T-cell (primary cell): ENCODE data around the gene PSD. TPM values are rescaled to one million over a fixed set of nuclear protein-coding genes. Genes with fewer than 3 reads are reported as not detected.

ENCODE experiments used
- ATAC-seq, 4 experiments: fragments of 200-7000 bp in 3 of 4; fragments of 150-1000 bp in 1 of 4; cut with Tn5 transposase; replicated peaks in 1 of 4; 1 replicate in 3 of 4; 2 replicates in 1 of 4; pipeline ENCODE4 v1.10.0; 2021; ENCODE audit warnings: moderate library complexity in 3 of 4, mild to moderate bottlenecking in 2 of 4, moderate number of reproducible peaks in 1 of 4
- CTCF ChIA-PET, 2 donors: fragments of 300-600 bp; sonication (Branson Sonifier 250); formaldehyde crosslinking; loops; one replicate each; lab custom pipeline; 2022; ENCODE audit warnings: antibody characterized with exemption in 2 of 2; lab: Charles Lee
- POLR2A ChIA-PET, 2 donors: fragments of 300-600 bp; sonication (Branson Sonifier 250); formaldehyde crosslinking; loops; one replicate each; lab custom pipeline; 2022; ENCODE audit warnings: antibody characterized with exemption in 2 of 2; lab: Charles Lee
- DNase-seq, 35 experiments: peaks; one replicate each; pipeline versions ENCODE4 v3.0.0 to v3.0.0-alpha.2; 2013 to 2023
- H3K27ac ChIP-seq: one replicate; pipeline ENCODE4 v1.5.1; 2013; ENCODE audit warnings: low read length
- H3K27me3 ChIP-seq, 2 experiments: replicated peaks in 1 of 2; 1 replicate in 1 of 2; 2 replicates in 1 of 2; pipeline versions ENCODE4 v1.6.1 to v1.7.0; 2013; ENCODE audit warnings: low read length in 1 of 2, mixed read lengths in 1 of 2; ENCODE audit not compliant: control insufficient read depth in 2 of 2, insufficient read depth in 2 of 2; ENCODE audit errors: extremely low read depth in 1 of 2
- H3K36me3 ChIP-seq, 2 donors: 1 replicate in 1 of 2; 2 replicates in 1 of 2; pipeline versions ENCODE4 v1.6.1 to v1.7.0; 2013; ENCODE audit warnings: low read length in 1 of 2; ENCODE audit not compliant: control insufficient read depth in 2 of 2, insufficient read depth in 1 of 2; ENCODE audit errors: extremely low read depth in 1 of 2
- H3K4me1 ChIP-seq, 2 experiments: 1 replicate in 1 of 2; 2 replicates in 1 of 2; pipeline versions ENCODE4 v1.6.1 to v1.7.0; 2013; ENCODE audit warnings: low read length in 2 of 2, mixed read lengths in 1 of 2; ENCODE audit not compliant: insufficient read depth in 2 of 2, control insufficient read depth in 1 of 2; ENCODE audit errors: extremely low read depth in 1 of 2
- H3K4me3 ChIP-seq, 2 donors: 1 replicate in 1 of 2; 2 replicates in 1 of 2; pipeline versions ENCODE4 v1.5.1 to v1.7.0; 2013; ENCODE audit warnings: mild to moderate bottlenecking in 2 of 2, low read length in 1 of 2, moderate library complexity in 1 of 2; ENCODE audit not compliant: control insufficient read depth in 1 of 2; ENCODE audit errors: extremely low read depth in 1 of 2
- H3K9me3 ChIP-seq: 2 replicates; pipeline ENCODE4 v1.7.0; 2013
- H3K27ac Mint-ChIP-seq, 2 donors: one replicate each; pipeline ENCODE4 v1.8.0; 2020 to 2021; ENCODE audit warnings: mild to moderate bottlenecking in 2 of 2, mixed read lengths in 2 of 2
- H3K27me3 Mint-ChIP-seq, 2 donors: one replicate each; pipeline ENCODE4 v1.8.0; 2021 to 2022; ENCODE audit warnings: mixed read lengths in 2 of 2
- H3K36me3 Mint-ChIP-seq: one replicate; pipeline ENCODE4 v1.8.0; 2021; ENCODE audit warnings: mixed read lengths
- H3K4me1 Mint-ChIP-seq, 3 donors: one replicate each; pipeline ENCODE4 v1.8.0; 2020 to 2022; ENCODE audit warnings: mixed read lengths in 3 of 3, mild to moderate bottlenecking in 1 of 3
- H3K4me3 Mint-ChIP-seq, 3 donors: one replicate each; pipeline ENCODE4 v1.8.0; 2020 to 2022; ENCODE audit warnings: mild to moderate bottlenecking in 3 of 3, mixed read lengths in 3 of 3, moderate library complexity in 3 of 3
- H3K9me3 Mint-ChIP-seq, 3 donors: one replicate each; pipeline ENCODE4 v1.8.0; 2020 to 2022; ENCODE audit warnings: mixed read lengths in 3 of 3
- WGBS: methylation state at CpG from one replicate; pipeline ENCODE4 v1.1.5; 2013; ENCODE audit warnings: missing lambda C conversion rate; ENCODE audit not compliant: insufficient coverage; 5-methylcytosine and 5-hydroxymethylcytosine counted together
- total RNA-seq, 35 experiments: library from RNA in 6 of 35; stranded (reverse) in 6 of 35; fragments of 120-200 nt in 1 of 35; gene quantifications; one replicate each; pipeline versions ENCODE4 v1.2.1 to v1.2.4 and lab custom pipeline; 2013 to 2026

PSD gene
- total RNA-seq = 10 to 100 TPM in 2 of 5 donors, 1 to 10 TPM in 3; 8.7 to 11.8 (median 8.8) TPM
- 5.0 TPM for total RNA-seq (2013)
- total RNA-seq (lab: John Stamatoyannopoulos, UW) = 2.0 to 11.4 (median 7.6) reads per million in 29 experiments

DNA sequence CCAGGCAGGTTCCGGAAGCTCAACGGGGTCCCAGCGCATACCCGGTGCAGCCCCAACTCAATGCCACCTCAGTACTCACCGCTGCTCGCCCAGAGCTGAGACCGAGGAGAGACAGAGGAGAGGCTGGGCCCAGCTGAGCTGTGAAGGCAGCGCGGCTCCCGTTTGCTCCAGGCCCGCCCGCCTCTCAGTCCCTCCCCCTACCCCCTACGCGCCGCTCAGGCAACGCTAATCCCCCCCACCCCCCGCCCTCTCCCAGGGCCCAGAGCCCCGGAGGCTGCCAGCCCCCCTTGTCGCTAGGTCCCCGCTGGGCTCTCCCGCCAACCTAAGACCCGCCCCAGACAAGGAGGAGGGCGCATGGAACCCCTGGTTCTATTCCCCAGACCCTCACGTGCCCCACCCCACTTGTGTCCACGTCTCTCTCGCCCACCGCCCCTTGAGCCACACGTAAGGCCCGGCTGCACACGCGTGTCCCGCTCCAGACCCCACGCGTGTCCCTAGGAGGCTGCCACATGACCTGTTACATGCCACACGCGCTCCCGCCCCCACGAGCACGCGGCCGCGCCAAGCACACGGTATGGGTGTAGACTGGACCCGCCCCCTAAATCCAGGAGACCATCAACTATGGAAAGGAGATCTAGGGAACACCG is at the start of gene PSD:
PSD (minus strand) TSS at position 164 of the 647 bp plus-strand sequence. CDS start 1,747 bp downstream, outside the sequence.
- peaks cover 5 to 50% of the 10 kb centered on the region in 2 experiments for H3K27me3 ChIP-seq
- peak within 1 kb of the TSS in 1 of 2 donors; percentile 49 for H3K27ac Mint-ChIP-seq

DNA sequence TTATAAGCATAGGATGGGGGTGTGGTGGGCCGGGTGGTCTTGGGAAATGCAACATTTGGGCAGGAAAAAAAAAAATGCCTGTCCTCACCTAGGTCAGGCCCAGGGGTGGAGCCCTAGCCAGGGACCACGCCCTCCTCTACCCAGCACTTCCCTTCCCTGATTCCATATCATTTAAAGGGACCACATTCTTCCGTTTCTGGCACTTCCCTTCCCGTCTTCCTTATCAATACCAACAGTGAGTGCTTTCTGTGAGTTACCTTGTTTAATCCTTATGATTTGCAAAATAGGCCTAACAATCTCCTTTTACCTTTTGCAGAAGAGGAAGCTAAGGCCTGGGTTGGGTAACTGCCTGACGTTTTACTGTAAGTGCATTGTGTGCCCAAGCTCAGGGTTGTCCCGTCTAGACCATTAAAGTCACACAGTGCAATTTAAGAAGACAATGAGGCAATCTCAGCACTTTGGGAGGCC is 49.4 kb upstream of the PSD start:
- H3K27ac ChIP-seq = no peak overlapping the region
- Mint-ChIP-seq H3K4me3 (no peak overlapping the region), H3K4me1 (peaks cover 5 to 6% (median 6%) of the 10 kb centered on the region in 3 donors), H3K9me3 (no peaks in the 10 kb centered on the region), H3K27me3 (no peaks in the 10 kb centered on the region), H3K27ac (no peak overlapping the region), H3K36me3 (peaks cover 4% of the 10 kb centered on the region)
- DNase-seq (no peak), ATAC-seq (no peak)
- WGBS = 76% methylated on average over 2 of the region's 6 CpGs
- ChIA-PET POLR2A (interaction anchor here (0.6 to 0.7 kb wide), 3 partner anchors 165 to 1069 kb away, joined by 4 read pairs; no protein-coding TSS in a partner anchor), CTCF (no interaction called here)
- no peaks in the 10 kb centered on the region for H3K9me3 ChIP-seq
- peaks cover 5 to 9% of the 10 kb centered on the region in 2 experiments for H3K4me1 ChIP-seq
- no peak overlapping the region for H3K4me3 ChIP-seq
- no peaks in the 10 kb centered on the region for H3K27me3 ChIP-seq
- H3K36me3 ChIP-seq = peaks cover 3% of the 10 kb centered on the region in 2 donors

More for the DNA sequence above, at the start of gene PSD:
- peak within 1 kb of the TSS; percentile 95 to 98 (median 95) for H3K4me3 Mint-ChIP-seq
- Histone ChIP-seq H3K4me1 (peaks cover 22 to 41% of the 10 kb centered on the region in 2 experiments), H3K4me3 (peak within 1 kb of the TSS; percentile 63 to 84), H3K27ac (no peak within 1 kb of the TSS), H3K36me3 (peaks cover 4 to 6% of the 10 kb centered on the region in 2 donors), H3K9me3 (no peaks in the 10 kb centered on the region)
- peaks cover 25 to 40% (median 36%) of the 10 kb centered on the region in 3 donors for H3K4me1 Mint-ChIP-seq
- ATAC-seq (no peak), DNase-seq (no peak)
- ChIA-PET CTCF (interaction anchor here in 1 of 2 donors (0.5 kb wide), 1 partner anchor 20 kb away, joined by 4 read pairs; no protein-coding TSS in a partner anchor), POLR2A (no interaction called here)
- no peaks in the 10 kb centered on the region for H3K36me3 Mint-ChIP-seq
- H3K9me3 Mint-ChIP-seq = no peaks in the 10 kb centered on the region
- WGBS = 9% methylated on average over 34 of the region's 45 CpGs
- H3K27me3 Mint-ChIP-seq = peaks cover 22 to 35% of the 10 kb centered on the region in 2 donors

DNA sequence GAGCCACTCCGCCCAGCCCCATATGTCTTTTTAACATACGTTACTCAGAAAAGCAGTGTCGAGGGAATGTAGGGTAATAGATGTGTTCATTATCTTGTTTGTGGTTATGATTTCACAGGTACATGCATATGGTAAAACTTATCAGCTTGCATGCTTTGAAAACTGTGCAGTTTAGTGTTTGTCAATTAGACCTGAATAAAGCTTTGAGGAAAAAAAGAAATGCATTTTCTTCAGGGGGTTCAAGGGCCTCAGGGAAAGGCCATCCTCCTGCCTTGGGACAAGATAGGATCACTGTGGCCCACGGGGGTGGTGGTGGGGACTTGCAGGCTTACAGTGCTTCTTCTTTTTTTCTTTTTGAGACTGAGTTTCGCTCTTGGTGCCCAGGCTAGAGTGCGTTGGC is 48.7 kb upstream of the PSD start:
- Histone ChIP-seq H3K4me3 (no peak overlapping the region), H3K27me3 (no peaks in the 10 kb centered on the region), H3K36me3 (peaks cover 3% of the 10 kb centered on the region in 2 donors), H3K4me1 (peaks cover 0 to 7% of the 10 kb centered on the region in 2 experiments), H3K27ac (no peak overlapping the region), H3K9me3 (no peaks in the 10 kb centered on the region)
- ChIA-PET POLR2A (no interaction called here), CTCF (no interaction called here)
- no peaks in the 10 kb centered on the region for H3K27me3 Mint-ChIP-seq
- no peak overlapping the region for H3K4me3 Mint-ChIP-seq
- DNase-seq (no peak), ATAC-seq (no peak)
- WGBS = 100% methylated on average over 3 of the region's 6 CpGs
- peaks cover 6 to 8% (median 8%) of the 10 kb centered on the region in 3 donors for H3K4me1 Mint-ChIP-seq
- H3K27ac Mint-ChIP-seq = no peak overlapping the region
- H3K36me3 Mint-ChIP-seq = peaks cover 4% of the 10 kb centered on the region
- H3K9me3 Mint-ChIP-seq = no peaks in the 10 kb centered on the region

DNA sequence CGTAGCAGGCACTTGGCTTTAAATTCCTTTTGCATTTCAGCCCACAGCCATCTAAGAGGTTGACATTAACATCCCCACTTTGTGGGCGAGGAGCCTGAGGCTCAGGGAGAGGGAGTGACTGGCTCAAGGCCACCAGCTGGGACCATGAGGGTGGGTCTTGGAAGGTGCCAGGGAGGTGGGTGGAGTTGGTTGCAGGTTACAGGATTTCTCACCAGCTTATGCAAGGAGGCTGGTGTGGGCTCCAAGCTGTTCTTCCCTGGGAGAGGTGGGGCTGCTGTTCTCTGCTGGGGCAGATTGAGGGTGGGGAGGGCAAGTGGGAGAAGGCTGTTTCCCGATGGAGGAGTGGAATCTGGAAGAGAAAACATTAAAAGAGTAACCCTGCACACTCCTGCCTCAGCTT is 46.9 kb upstream of the PSD start:
- Mint-ChIP-seq H3K4me1 (peaks cover 21 to 26% (median 26%) of the 10 kb centered on the region in 3 donors), H3K9me3 (no peaks in the 10 kb centered on the region), H3K4me3 (no peak overlapping the region), H3K27me3 (no peaks in the 10 kb centered on the region), H3K36me3 (peaks cover 4% of the 10 kb centered on the region), H3K27ac (no peak overlapping the region)
- H3K4me3 ChIP-seq = no peak overlapping the region
- no peak overlapping the region for H3K27ac ChIP-seq
- peaks cover 5 to 22% of the 10 kb centered on the region in 2 experiments for H3K4me1 ChIP-seq
- ChIA-PET POLR2A (no interaction called here), CTCF (no interaction called here)
- peaks cover 3% of the 10 kb centered on the region in 2 donors for H3K36me3 ChIP-seq
- no peaks in the 10 kb centered on the region for H3K27me3 ChIP-seq
- no CpG with 5 or more reads among the region's 3 CpGs for WGBS
- H3K9me3 ChIP-seq = no peaks in the 10 kb centered on the region
- no peak for ATAC-seq
- no peak for DNase-seq

DNA sequence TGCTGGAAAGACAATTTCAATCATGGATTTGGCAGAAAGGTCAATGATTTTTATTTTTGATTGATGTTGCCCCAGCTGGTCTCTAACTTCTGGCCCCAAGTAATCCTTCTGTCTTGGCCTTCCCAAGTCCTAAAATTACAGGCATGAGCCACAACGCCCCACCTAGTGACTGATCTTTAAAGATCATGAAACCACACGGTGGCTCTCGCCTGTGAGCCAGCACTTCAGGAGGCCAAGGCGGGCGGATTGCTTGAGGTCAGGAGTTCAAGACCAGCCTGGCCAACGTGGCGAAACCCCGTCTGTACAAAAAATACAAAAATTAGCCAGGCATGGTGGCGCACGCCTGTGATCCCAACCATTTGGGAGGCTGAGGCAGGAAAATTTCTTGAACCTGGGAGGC is 45.4 kb upstream of the PSD start:
- ATAC-seq (no peak), DNase-seq (no peak)
- Mint-ChIP-seq H3K9me3 (no peaks in the 10 kb centered on the region), H3K4me1 (peaks cover 21 to 28% (median 26%) of the 10 kb centered on the region in 3 donors), H3K4me3 (no peak overlapping the region), H3K27me3 (no peaks in the 10 kb centered on the region), H3K27ac (no peak overlapping the region), H3K36me3 (no peaks in the 10 kb centered on the region)
- POLR2A ChIA-PET = no interaction called here
- Histone ChIP-seq H3K4me3 (no peak overlapping the region), H3K27me3 (no peaks in the 10 kb centered on the region), H3K36me3 (peaks cover 0 to 3% of the 10 kb centered on the region in 2 donors), H3K9me3 (no peaks in the 10 kb centered on the region), H3K27ac (no peak overlapping the region), H3K4me1 (peaks cover 5 to 23% of the 10 kb centered on the region in 2 experiments)
- CTCF ChIA-PET = no interaction called here
- 86% methylated on average over 10 of the region's 10 CpGs for WGBS

DNA sequence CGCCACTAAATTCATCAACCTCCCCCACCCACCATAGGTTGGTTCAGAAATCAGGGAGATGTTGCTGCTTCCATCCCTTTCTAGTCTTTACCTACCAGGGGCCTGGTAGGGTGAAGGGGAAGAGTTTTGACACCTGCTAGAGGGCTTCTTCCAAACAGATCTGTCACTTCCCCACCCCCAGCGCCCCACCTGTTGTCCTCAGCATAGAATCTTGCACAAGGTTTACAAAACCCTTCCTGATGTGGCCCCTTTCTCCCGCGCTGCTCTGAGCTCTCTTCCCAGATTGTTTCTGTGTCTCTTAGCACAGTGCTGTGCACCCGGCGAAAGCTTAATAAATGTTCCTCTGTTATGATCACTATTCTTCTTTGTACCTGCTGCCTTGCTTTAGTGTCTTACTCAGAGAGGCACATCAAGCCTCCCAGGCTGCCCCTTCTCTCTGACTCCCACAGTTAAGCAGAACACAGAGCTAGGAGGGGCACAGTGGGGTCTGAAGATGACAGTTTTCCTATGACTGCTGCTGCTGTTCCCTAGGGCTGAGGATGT is 44.0 kb upstream of the PSD start:
- Mint-ChIP-seq H3K4me1 (peaks cover 21 to 30% (median 26%) of the 10 kb centered on the region in 3 donors), H3K4me3 (peak overlapping the region; percentile 85 to 95 (median 86)), H3K36me3 (no peaks in the 10 kb centered on the region), H3K27ac (peak overlapping the region in 1 of 2 donors; percentile 10), H3K27me3 (no peaks in the 10 kb centered on the region), H3K9me3 (no peaks in the 10 kb centered on the region)
- POLR2A ChIA-PET = no interaction called here
- Histone ChIP-seq H3K27me3 (no peaks in the 10 kb centered on the region), H3K9me3 (no peaks in the 10 kb centered on the region), H3K27ac (no peak overlapping the region), H3K4me3 (no peak overlapping the region), H3K36me3 (no peaks in the 10 kb centered on the region), H3K4me1 (peaks cover 5 to 23% of the 10 kb centered on the region in 2 experiments)
- CTCF ChIA-PET = interaction anchor here (0.7 to 2.7 kb wide), 4 partner anchors 12 to 40 kb away, joined by 5 to 11 read pairs (median 6); partner anchors contain the start of genes ACTR1A (in 1 of the 2) and C10orf95 (in 1 of the 2)
- no peak for DNase-seq
- 73% methylated on average over 5 of the region's 6 CpGs for WGBS
- no peak for ATAC-seq
